ENCODE results near the gene MCL1. TPM values are rescaled to one million over a fixed set of nuclear protein-coding genes. Genes with fewer than 3 reads are reported as not detected.
A peak's percentile ranks its signal among the peaks of the same experiment; 100 is the strongest.

MCL1 gene
- polyA plus RNA-seq, 1 donor (not counting 4 experiments of a cell fraction or from before 2014, with no cell fraction given) = 237 TPM

GRCh38 chr1:150621497-150622302, 42.3 kb upstream of the MCL1 start:
- Histone ChIP-seq H2AFZ (ENCODE audit: control insufficient read depth, low read length) (no peak overlapping the region), H3K4me2 (ENCODE audit: control insufficient read depth, extremely low read depth, insufficient read depth, low read depth, low read length) (no peak overlapping the region), H3K9me1 (ENCODE audit: control insufficient read depth, extremely low read depth, insufficient read depth, low read length) (no peaks in the 10 kb centered on the region), H3K27ac (ENCODE audit: control insufficient read depth, insufficient read depth, low read length) (peak overlapping the region; percentile 27), H3K4me3 (ENCODE audit: control insufficient read depth in 2 of 3, extremely low read depth in 1 of 3, insufficient read depth in 2 of 3, low read depth in 1 of 3, low read length in 3 of 3) (no peak overlapping the region), H3K4me1 (ENCODE audit: control insufficient read depth, extremely low read depth, insufficient read depth, low read length) (peaks cover 66% of the 10 kb centered on the region), H3K9ac (ENCODE audit: control insufficient read depth, extremely low read depth, insufficient read depth, low read length) (peak overlapping the region; percentile 1), H3K27me3 (ENCODE audit: control insufficient read depth, extremely low read depth, insufficient read depth, low read length) (no peaks in the 10 kb centered on the region), H3K79me2 (ENCODE audit: control insufficient read depth, insufficient read depth, low read length) (peaks cover 18% of the 10 kb centered on the region), H3K9me3 (ENCODE audit: control insufficient read depth, low read depth, low read length) (no peaks in the 10 kb centered on the region), H3K36me3 (ENCODE audit: control insufficient read depth in 2 of 2, extremely low read depth in 1 of 2, insufficient read depth in 2 of 2, low read length in 2 of 2) (peaks cover 15 to 41% of the 10 kb centered on the region in 2 experiments), H4K20me1 (ENCODE audit: control insufficient read depth, extremely low read depth, insufficient read depth, low read length) (no peaks in the 10 kb centered on the region)
- DNase-seq (ENCODE audit: low read depth, low spot score) = no peak
- TF ChIP-seq EZH2 (IDR thresholded peaks at IDR 0.05; ENCODE audit: low read length) = no peak
- peak; percentile 50 to 72 (median 50) for TF ChIP-seq CTCF (optimal IDR thresholded peaks at IDR 0.05 in 1 of 3, IDR thresholded peaks at IDR 0.05 in 1 of 3, conservative IDR thresholded peaks at IDR 0.05 in 1 of 3; ENCODE audit: extremely low read depth in 1 of 3, insufficient read depth in 2 of 3, low read length in 3 of 3)
- FAIRE-seq = no peak
- dilution Hi-C loops (cut with MboI; ENCODE audit: extremely low pct_ligation_motif_present, low sequenced_read_pairs) = no loop called here

- Histone ChIP-seq H3K4me2 (ENCODE audit: control insufficient read depth, extremely low read depth, insufficient read depth, low read depth, low read length) (no peak overlapping the region), H2AFZ (ENCODE audit: control insufficient read depth, low read length) (no peak overlapping the region), H3K79me2 (ENCODE audit: control insufficient read depth, insufficient read depth, low read length) (peaks cover 18% of the 10 kb centered on the region), H3K27ac (ENCODE audit: control insufficient read depth, insufficient read depth, low read length) (peak overlapping the region; percentile 33), H4K20me1 (ENCODE audit: control insufficient read depth, extremely low read depth, insufficient read depth, low read length) (no peaks in the 10 kb centered on the region), H3K9ac (ENCODE audit: control insufficient read depth, extremely low read depth, insufficient read depth, low read length) (no peak overlapping the region), H3K9me3 (ENCODE audit: control insufficient read depth, low read depth, low read length) (no peaks in the 10 kb centered on the region), H3K36me3 (ENCODE audit: control insufficient read depth in 2 of 2, extremely low read depth in 1 of 2, insufficient read depth in 2 of 2, low read length in 2 of 2) (peaks cover 15 to 44% of the 10 kb centered on the region in 2 experiments), H3K4me1 (ENCODE audit: control insufficient read depth, extremely low read depth, insufficient read depth, low read length) (peaks cover 58% of the 10 kb centered on the region), H3K4me3 (ENCODE audit: control insufficient read depth in 2 of 3, extremely low read depth in 1 of 3, insufficient read depth in 2 of 3, low read depth in 1 of 3, low read length in 3 of 3) (no peak overlapping the region), H3K27me3 (ENCODE audit: control insufficient read depth, extremely low read depth, insufficient read depth, low read length) (no peaks in the 10 kb centered on the region), H3K9me1 (ENCODE audit: control insufficient read depth, extremely low read depth, insufficient read depth, low read length) (no peaks in the 10 kb centered on the region)
- DNase-seq (ENCODE audit: low read depth, low spot score) (no peak), FAIRE-seq (no peak)
- dilution Hi-C loops (cut with MboI; ENCODE audit: extremely low pct_ligation_motif_present, low sequenced_read_pairs) = no loop called here
- TF ChIP-seq CTCF (optimal IDR thresholded peaks at IDR 0.05 in 1 of 3, IDR thresholded peaks at IDR 0.05 in 1 of 3, conservative IDR thresholded peaks at IDR 0.05 in 1 of 3; ENCODE audit: extremely low read depth in 1 of 3, insufficient read depth in 2 of 3, low read length in 3 of 3) (no peak), EZH2 (IDR thresholded peaks at IDR 0.05; ENCODE audit: low read length) (no peak)
Observed at GRCh38 chr1:150620919-150621318, 41.5 kb upstream of the MCL1 start.
